ENCODE results near the gene WDR4.
A peak's percentile ranks its signal among the peaks of the same experiment; 100 is the strongest.

GRCh38 chr21:42859891-42860230, 19.5 kb downstream of the WDR4 start:
- TF ChIP-seq SP1 (IDR thresholded peaks at IDR 0.05; ENCODE audit: low read depth, low read length), result no peak
- TF ChIP-seq EZH2 (IDR thresholded peaks at IDR 0.05; ENCODE audit: borderline replicate concordance, control insufficient read depth, low read depth, low read length), result no peak
- no peak for TF ChIP-seq CTCF (IDR thresholded peaks at IDR 0.05 in 2 of 3, conservative IDR thresholded peaks at IDR 0.05 in 1 of 3; ENCODE audit: control insufficient read depth in 2 of 3, extremely low read depth in 1 of 3, insufficient read depth in 1 of 3, low read depth in 3 of 3, low read length in 3 of 3)
- no peak for TF ChIP-seq YY1 (IDR thresholded peaks at IDR 0.05; ENCODE audit: low read depth, low read length)
- TF ChIP-seq POLR2A (IDR thresholded peaks at IDR 0.05; ENCODE audit: low read depth, low read length), result peak; percentile 45; the same call in 1 of the 2 replicates
- TF ChIP-seq EP300 (IDR thresholded peaks at IDR 0.05; ENCODE audit: borderline replicate concordance in 1 of 2, control insufficient read depth in 1 of 2, low read depth in 2 of 2, low read length in 2 of 2), result no peak
- no peak for TF ChIP-seq ZNF274 (IDR thresholded peaks at IDR 0.05; ENCODE audit: insufficient read depth, insufficient read length)
